Loucy (cell line): ENCODE results near the gene ADAMTS13.

Source experiments
- H2AFZ ChIP-seq: fragments of 200-600 bp; sonication (generic); 2 replicates; pipeline ENCODE4 v1.6.0; 2016; ENCODE audit warnings: antibody characterized with exemption, mild to moderate bottlenecking, low read length, moderate library complexity
- H3F3A ChIP-seq: fragments of 200-600 bp; 2 replicates; pipeline ENCODE4 v1.6.0; 2016; ENCODE audit warnings: antibody characterized with exemption, low read depth, mild to moderate bottlenecking
- H3K27me3 ChIP-seq: fragments of 200-600 bp; sonication (generic); 2 replicates; pipeline ENCODE4 v1.6.1; 2014; ENCODE audit warnings: low read length, mild to moderate bottlenecking; ENCODE audit not compliant: insufficient read depth, poor library complexity, severe bottlenecking
- H3K36me3 ChIP-seq: fragments of 200-600 bp; sonication (generic); 2 replicates; pipeline ENCODE4 v1.6.1; 2016; ENCODE audit warnings: low read length; ENCODE audit not compliant: insufficient read depth
- H3K4me1 ChIP-seq: fragments of 200-600 bp; sonication (generic); 2 replicates; pipeline ENCODE4 v1.5.1; 2014; ENCODE audit warnings: low read length, mild to moderate bottlenecking; ENCODE audit not compliant: insufficient read depth, poor library complexity, severe bottlenecking
- H3K4me2 ChIP-seq: fragments of 200-600 bp; sonication (generic); 2 replicates; pipeline ENCODE4 v1.6.0; 2014; ENCODE audit warnings: antibody characterized with exemption, low read length, low read depth, mild to moderate bottlenecking; ENCODE audit not compliant: poor library complexity, severe bottlenecking
- H3K4me3 ChIP-seq: fragments of 200-600 bp; sonication (generic); 2 replicates; pipeline ENCODE4 v1.5.1; 2014; ENCODE audit warnings: low read length, mild to moderate bottlenecking, mixed read lengths; ENCODE audit not compliant: poor library complexity, severe bottlenecking
- H3K79me2 ChIP-seq: fragments of 200-600 bp; sonication (generic); 2 replicates; pipeline ENCODE4 v1.6.1; 2014; ENCODE audit warnings: low read length; ENCODE audit not compliant: insufficient read depth
- H3K9ac ChIP-seq: fragments of 200-600 bp; sonication (generic); 2 replicates; pipeline ENCODE4 v1.6.0; 2014; ENCODE audit warnings: mild to moderate bottlenecking, low read depth, low read length, moderate library complexity; ENCODE audit not compliant: poor library complexity, severe bottlenecking
- H3K9me2 ChIP-seq: fragments of 200-600 bp; sonication (generic); replicated peaks from 2 replicates; pipeline ENCODE4 v1.6.1; 2016; ENCODE audit warnings: low read depth, low read length, mixed read lengths
- H3K9me3 ChIP-seq: fragments of 200-600 bp; sonication (generic); 2 replicates; pipeline ENCODE4 v1.6.1; 2014; ENCODE audit warnings: mild to moderate bottlenecking, antibody characterized with exemption, low read length, low read depth; ENCODE audit not compliant: insufficient read depth
- H4K20me1 ChIP-seq: fragments of 200-600 bp; sonication (generic); 2 replicates; pipeline ENCODE4 v1.6.0; 2014; ENCODE audit warnings: antibody characterized with exemption, low read length, mild to moderate bottlenecking; ENCODE audit not compliant: insufficient read depth, poor library complexity, severe bottlenecking
- EZH2phosphoT487 ChIP-seq: fragments of 200-600 bp; IDR thresholded peaks from 2 replicates; pipeline ENCODE4 v1.6.1; 2018; ENCODE audit warnings: antibody characterized with exemption, mild to moderate bottlenecking, moderate library complexity, borderline replicate concordance
- TF ChIP-seq, protein P1 (sequence below): fragments of 200-600 bp; sonication (generic); conservative IDR thresholded peaks from 2 replicates; pipeline ENCODE4 v1.5.1; 2014; ENCODE audit warnings: mild to moderate bottlenecking, antibody characterized with exemption, low read length

Gene ADAMTS13

DNA sequence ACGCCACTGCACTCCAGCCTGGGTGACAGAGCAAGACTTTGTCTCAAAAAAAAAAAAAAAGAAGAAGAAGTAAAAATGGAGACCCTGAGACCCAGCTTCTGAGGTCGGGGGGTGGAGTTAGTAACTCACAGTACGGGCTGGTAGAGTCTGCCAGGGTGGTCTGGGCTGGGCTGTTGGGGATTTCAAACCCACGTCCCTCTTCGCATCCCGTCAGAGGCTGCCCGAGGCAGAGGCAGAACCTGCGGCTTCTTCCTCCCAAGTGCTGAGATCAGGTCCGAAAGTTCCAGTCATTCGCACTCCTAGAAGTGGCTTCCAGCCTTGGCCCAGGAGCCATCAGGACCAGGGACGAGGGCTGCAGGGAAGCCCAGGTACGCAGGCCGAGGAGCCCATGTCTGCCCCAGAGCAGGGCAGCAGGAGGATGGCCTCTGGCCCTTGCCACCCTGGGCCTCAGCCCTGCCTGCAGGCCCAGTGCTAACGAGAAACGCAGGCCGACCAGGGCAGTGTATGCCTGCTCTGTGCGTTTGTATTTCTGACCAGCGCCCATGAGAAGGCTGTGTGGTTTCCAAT is 66.6 kb downstream of the ADAMTS13 start:
- H4K20me1 ChIP-seq: no peaks in the 10 kb centered on the region
- H3K4me1 ChIP-seq: peaks cover 4% of the 10 kb centered on the region
- no peaks in the 10 kb centered on the region for H3K27me3 ChIP-seq
- no peak overlapping the region for H2AFZ ChIP-seq
- H3K9me2 ChIP-seq: no peaks in the 10 kb centered on the region
- no peak overlapping the region for H3K4me3 ChIP-seq
- H3K4me2 ChIP-seq: no peak overlapping the region
- H3K36me3 ChIP-seq: no peaks in the 10 kb centered on the region
- H3K9ac ChIP-seq: no peak overlapping the region
- TF ChIP-seq EZH2phosphoT487: no peak
- TF ChIP-seq, protein P1, sequence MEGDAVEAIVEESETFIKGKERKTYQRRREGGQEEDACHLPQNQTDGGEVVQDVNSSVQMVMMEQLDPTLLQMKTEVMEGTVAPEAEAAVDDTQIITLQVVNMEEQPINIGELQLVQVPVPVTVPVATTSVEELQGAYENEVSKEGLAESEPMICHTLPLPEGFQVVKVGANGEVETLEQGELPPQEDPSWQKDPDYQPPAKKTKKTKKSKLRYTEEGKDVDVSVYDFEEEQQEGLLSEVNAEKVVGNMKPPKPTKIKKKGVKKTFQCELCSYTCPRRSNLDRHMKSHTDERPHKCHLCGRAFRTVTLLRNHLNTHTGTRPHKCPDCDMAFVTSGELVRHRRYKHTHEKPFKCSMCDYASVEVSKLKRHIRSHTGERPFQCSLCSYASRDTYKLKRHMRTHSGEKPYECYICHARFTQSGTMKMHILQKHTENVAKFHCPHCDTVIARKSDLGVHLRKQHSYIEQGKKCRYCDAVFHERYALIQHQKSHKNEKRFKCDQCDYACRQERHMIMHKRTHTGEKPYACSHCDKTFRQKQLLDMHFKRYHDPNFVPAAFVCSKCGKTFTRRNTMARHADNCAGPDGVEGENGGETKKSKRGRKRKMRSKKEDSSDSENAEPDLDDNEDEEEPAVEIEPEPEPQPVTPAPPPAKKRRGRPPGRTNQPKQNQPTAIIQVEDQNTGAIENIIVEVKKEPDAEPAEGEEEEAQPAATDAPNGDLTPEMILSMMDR: no peak
- no peaks in the 10 kb centered on the region for H3F3A ChIP-seq
- no peaks in the 10 kb centered on the region for H3K79me2 ChIP-seq
- H3K9me3 ChIP-seq: no peaks in the 10 kb centered on the region

DNA sequence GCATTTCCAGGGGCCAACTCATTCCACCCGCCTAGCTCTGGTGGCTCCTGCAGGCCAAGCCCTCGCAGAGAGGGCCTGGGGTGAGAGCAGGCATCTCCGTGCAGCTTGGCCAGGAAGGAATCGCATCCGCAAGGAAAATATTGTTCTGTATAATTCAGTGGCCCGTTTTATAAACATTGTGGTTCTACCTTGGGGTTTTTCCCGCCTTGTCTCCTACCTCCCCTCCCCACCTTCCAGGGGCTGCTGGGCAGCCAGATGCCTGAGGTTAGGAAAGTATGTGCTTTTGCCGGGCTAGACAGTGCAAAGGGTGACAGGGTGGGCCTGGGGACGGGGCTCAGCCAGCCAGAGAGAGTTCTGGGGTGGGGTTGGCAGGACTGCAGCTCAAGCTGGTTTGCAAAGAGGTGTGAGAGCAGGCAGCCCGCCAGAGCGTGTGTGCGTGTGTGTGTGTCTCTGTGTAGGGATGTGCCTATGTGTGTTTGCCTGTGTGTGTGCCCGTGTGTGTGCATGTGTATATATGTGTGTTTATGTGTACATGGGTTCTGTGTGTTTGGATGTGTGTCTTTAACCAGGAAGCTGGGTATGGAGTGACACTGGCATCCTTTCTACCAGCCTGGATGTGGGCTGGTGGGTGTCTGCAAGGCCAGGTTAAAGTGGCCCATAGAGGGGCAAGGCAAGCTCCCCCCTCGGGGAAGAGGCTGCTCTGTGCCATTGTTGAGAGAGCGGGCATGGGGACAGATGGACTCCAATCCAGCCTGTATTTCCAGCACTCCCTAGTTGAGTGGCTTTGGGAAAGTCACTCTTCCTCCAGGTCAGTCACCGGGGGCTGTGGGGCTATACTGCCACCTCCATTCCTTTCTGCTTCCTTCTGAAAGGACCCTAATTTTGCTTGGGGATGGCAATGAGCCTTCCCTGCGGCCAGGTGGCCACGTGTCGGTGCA is 67.4 kb downstream of the ADAMTS13 start:
- no peaks in the 10 kb centered on the region for H3F3A ChIP-seq
- H3K4me2 ChIP-seq: no peak overlapping the region
- H2AFZ ChIP-seq: no peak overlapping the region
- H3K4me3 ChIP-seq: no peak overlapping the region
- H3K9ac ChIP-seq: no peak overlapping the region
- no peaks in the 10 kb centered on the region for H3K36me3 ChIP-seq
- no peaks in the 10 kb centered on the region for H3K9me2 ChIP-seq
- no peaks in the 10 kb centered on the region for H3K9me3 ChIP-seq
- TF ChIP-seq, protein P1: no peak
- no peak for TF ChIP-seq EZH2phosphoT487
- no peaks in the 10 kb centered on the region for H3K79me2 ChIP-seq
- H3K4me1 ChIP-seq: peaks cover 2% of the 10 kb centered on the region
- H4K20me1 ChIP-seq: no peaks in the 10 kb centered on the region
- H3K27me3 ChIP-seq: no peaks in the 10 kb centered on the region

DNA sequence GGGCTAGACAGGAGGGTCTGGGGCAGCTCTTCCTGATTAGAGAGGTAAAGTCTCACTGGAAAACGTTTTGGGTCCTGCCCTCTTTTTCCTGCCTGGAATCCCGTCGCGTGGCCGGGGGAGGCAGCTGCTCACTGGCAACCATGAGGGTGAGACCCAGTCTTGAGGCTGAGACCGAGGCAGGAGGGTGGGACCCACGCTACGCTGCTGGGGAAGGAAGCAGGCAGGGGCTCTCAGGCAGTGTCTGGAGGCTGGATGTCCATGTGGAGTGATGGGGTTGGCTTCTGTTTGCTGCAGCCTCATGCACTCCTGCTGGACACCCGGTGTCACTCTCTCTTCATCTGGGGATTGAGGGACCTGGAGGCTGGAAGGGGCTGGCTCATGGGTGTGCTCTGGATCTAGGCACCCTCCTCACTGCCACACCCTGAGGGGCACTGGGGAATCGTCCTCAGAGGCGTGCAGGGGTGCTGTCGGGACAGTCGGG is 68.1 kb downstream of the ADAMTS13 start:
- Histone ChIP-seq H3K4me1 (no peaks in the 10 kb centered on the region), H3K4me3 (no peak overlapping the region), H3K9me3 (no peaks in the 10 kb centered on the region), H3K9ac (no peak overlapping the region), H3K4me2 (no peak overlapping the region), H3K9me2 (no peaks in the 10 kb centered on the region), H3K79me2 (no peaks in the 10 kb centered on the region), H2AFZ (no peak overlapping the region), H3K36me3 (no peaks in the 10 kb centered on the region), H3K27me3 (no peaks in the 10 kb centered on the region), H4K20me1 (no peaks in the 10 kb centered on the region), H3F3A (no peaks in the 10 kb centered on the region)
- no peak for TF ChIP-seq EZH2phosphoT487
- TF ChIP-seq, protein P1: no peak
